Stimulated activated CD8-positive, alpha-beta memory T cell treated with anti-CD3 and anti-CD28 coated beads, Interleukin-12 subunit alpha, Interleukin-12 subunit beta, amount 100 ng/mL, for 24 hours (primary cell): ENCODE results near the gene NR2F1-AS1.

Source experiments
- DNase-seq: peaks from one replicate; pipeline ENCODE4 v3.0.0-alpha.2; 2020; ENCODE audit errors: extremely low read depth

The NR2F1-AS1 gene

GRCh38 chr5:93589152-93589828 is 8.3 kb upstream of the NR2F1-AS1 start:
- no peak for DNase-seq

DNA sequence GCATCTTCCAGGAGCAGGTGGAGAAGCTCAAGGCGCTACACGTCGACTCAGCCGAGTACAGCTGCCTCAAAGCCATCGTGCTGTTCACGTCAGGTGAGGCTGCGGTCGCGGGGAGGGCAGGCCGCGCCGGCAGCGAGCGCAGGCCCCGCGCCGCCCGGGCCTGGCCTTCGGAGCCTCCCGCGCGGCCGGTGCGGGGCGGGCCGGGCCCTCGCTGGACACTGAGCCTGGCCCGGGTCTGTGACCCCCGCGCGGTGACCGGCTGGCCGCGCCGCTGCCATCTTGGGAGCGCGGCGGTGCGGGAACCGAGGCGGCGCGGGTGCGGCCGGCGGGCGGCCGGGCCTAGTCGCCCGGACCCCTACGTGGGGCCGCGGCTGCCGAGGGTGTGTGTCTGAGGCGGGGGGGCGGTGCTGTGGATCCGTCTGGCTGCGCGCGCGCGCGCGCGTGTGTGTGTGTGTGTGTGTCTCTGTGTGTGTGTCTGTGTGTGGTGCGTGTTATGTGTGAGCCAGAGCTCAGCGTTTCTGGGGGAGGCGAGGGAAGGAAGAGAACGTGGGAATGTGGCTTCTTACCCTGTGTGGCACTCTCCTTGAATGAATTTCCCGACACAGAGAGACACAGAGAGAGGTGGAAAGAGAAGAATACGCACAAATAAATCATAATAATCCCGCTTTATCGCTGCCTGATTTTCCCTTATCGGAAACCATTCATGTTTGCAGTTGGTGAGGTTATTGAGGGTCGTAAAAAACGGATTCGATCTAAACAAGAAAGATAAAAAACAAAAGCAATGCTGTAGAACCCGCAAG is 7.5 kb upstream of the NR2F1-AS1 start:
- no peak for DNase-seq

DNA sequence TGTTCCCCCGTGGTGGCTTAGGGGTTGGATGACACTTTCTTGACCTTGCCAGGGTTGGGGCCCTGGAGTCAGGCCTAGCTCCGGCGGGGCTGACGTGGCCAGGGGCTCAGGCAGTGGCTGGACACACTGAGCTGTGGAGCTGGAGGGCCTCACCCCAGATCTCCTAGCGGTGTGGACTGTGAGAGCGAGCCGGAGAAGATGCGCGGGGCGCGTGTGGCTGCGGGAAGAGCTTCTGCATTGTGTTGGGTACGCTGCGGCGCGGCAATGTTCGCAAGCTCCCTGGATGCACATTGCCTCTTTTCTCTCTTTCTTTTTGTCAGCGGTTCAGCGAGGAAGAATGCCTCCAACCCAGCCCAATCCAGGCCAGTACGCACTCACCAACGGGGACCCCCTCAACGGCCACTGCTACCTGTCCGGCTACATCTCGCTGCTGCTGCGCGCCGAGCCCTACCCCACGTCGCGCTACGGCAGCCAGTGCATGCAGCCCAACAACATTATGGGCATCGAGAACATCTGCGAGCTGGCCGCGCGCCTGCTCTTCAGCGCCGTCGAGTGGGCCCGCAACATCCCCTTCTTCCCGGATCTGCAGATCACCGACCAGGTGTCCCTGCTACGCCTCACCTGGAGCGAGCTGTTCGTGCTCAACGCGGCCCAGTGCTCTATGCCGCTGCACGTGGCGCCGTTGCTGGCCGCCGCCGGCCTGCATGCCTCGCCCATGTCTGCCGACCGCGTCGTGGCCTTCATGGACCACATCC is 6.8 kb upstream of the NR2F1-AS1 start:
- no peak for DNase-seq

DNA sequence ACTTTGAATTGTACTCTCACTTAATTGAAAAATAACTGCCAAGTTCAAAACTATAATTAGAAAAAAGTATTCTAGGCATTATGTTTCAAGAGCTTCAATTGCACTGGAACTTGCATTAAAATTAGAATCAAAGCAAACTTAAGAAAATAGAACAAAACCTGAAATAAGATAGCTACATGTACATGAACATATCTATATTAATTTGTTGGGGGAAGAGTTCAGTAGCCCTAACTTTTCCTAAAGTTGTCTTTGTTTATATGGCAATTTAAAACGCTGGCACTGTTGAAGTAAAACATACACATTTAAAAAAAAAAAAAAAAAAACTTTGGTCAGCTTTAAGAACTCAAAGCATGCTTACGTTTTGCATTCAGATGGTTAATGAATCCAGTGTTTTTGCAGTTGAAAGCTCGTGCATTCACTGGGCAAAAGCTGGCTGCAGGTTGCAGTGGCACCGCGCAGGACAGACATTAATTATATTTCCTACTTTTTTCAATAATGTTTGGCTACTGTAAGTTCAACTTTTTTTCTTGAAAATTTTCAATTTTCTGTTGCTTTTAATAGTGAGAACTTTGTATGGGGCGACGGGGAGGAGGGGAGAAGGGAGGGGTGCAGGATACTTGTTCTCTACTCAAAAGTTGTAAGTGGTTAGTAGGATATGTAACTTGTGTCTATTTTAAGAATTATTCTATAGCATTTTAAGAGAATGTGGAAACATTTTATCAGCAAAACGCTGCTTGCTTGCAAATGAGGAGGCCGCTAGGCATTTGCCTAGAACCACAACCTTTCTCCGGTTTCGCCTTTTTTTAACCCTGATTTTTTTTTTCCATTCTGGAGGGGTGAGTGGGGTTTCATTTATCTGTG is 5.9 kb upstream of the NR2F1-AS1 start:
- no peak for DNase-seq

DNA sequence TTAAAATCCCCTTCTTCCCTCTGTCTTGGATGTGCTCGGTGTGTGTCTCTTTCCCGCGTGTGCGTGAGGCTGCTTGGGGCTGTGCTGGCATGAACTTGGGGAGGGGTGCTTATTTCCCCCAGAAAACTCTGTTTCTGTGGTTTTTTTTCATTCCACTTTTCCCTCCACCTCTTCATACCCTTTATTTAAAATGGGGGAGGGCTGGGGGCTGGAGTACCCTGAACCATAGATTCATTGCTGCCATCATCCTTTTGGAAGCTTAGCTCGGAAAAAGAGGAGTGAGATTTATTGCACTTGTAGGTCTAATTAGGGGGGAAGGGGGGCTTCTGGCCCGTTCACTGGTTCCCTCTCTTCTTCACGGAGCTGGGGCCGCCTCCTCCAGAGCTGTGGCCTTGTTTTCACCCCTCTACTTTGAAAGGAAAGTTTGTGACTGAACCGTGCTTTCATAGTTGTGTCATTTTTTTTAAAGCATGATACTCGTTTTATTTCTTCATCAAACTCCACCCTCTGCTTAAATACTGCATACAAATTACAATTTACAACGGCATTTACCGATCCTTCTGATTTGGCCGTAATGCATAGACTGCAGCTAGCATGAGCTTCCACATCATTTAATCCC is 4.9 kb upstream of the NR2F1-AS1 start:
- no peak for DNase-seq

GRCh38 chr5:93585041-93585766 is 4.2 kb upstream of the NR2F1-AS1 start:
- DNase-seq = no peak

- DNase-seq = no peak
These were observed 3.6 kb upstream of the NR2F1-AS1 start for GRCh38 chr5:93584596-93585040.

DNA sequence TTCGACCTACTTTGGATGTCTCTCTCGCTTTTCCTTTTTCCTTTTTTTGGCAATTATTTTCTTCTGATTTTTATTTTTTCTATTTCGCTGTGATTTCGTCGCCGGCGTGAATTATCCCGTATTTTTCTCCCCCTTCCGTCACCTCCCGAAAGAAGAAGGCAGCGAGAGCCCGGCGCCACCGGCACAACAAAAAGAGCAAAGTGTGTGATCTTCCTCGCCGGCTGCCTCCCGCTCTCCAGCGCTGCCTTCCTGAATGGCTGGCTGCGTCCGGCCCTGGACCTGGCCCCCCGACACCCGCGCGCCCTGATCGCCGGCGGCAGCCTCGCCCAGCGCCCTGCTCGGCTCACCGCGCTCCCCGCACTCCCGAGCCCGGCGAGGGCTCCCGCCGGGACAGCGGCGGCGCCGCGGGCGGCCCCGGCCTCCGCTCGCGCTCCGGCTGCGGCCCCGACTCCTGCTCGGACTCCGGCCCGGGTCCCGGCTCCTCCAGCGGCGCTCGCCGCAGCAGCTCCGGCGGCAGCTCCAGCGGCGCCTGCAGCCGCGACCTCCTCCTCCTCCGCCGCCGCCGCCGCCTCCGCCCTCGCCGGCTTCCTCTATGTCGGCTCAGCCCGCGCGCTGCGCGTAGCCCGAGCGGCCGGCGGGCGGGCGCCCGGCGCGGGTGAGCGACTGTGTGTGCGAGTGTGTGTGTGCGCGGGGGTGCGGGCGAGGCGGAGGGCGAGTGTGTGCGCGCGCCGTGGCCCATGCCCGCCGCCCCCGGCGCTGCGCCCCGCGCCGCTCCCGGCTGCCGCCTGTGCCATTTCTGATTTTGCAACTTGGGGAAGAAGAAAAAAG is 3.0 kb upstream of the NR2F1-AS1 start:
- no peak for DNase-seq

GRCh38 chr5:93583439-93583767 is 2.4 kb upstream of the NR2F1-AS1 start:
- no peak for DNase-seq

DNA sequence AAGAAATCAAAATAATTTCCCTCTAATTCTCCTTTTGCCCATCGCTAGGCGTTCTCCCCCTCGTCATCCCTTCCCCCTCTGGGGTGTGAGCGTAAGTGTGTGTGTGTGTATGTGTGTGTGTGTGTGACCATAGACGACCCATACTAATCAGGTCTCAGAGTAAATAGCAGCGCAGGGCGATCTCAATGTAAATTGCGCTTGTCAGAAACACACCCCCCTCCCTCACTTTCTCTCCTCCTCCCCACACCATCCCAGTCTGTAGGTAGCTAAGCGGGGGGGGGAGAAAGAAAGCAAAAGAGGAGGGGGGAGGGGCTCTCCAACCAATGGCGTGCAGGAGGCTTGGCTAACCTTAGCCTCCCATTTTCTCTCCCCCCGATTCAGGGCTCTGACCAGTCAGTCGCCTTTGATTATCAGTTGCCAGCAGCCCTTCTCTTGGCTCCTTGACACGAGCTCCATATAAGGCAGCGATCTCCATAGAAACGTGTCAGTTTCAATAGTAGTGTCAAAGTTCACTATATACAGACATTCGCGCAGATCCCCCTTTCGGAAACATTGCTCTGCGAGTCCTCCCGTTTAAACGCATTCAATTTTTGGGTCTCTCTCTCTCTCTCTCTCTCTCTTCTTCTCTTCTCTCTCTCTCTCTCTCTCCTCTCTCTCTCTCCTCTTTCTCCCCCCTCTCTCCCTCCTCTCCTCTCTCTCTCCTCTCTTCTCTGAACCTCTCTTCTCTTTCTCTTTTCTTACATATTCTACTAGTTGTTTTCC is 1.8 kb upstream of the NR2F1-AS1 start, which contains the start of gene NR2F1:
TSS of gene NR2F1 (plus strand) at position 546 of the 762 bp plus-strand sequence. CDS start 1,802 bp downstream, outside the sequence.
- DNase-seq = no peak

GRCh38 chr5:93582167-93582462 is 1.1 kb upstream of the NR2F1-AS1 start:
- DNase-seq = no peak

DNA sequence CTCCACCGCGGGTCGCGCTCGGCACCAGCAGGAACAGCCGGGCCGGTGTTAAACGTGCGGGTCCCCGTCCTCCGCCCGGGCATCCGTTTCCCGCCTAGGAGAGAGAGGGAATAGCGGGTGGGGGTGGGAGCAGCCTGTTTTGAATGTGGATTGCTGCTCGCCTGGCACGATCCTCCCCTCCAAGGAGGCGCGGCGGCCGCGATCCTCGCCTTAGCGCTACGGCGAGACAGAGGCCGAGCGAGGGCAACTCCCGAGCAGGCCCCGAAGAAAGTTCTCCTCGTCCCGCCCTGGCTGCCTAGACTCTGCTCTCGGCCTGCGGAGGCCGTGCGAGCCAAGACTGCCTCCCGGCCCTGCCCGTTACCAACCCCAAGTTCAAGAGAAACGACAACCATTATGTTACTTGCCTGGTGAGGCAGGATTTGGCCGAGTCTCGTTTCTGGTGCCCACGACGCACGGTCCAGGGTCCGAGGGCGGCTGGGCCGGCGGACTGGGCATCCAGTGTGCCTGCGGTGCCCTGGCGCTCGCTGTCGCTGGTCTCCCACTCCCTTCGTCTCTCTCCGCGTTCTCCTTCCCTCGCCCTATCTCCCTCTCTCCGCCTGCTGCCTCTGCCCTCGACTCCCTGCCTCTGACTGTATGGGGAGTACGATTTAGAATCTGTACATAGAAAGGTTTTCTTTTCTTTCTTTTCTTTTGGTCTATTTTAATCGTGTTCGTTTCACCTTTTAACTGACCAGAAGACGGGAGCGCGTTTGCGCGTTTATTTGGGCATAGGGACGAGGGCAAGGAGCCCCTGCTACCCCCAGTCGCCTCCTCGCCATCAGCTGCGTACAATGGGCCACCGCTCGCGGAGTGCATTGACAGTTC is 724 bp downstream of the NR2F1-AS1 start:
- no peak for DNase-seq

- DNase-seq = no peak
These were observed 1.3 kb downstream of the NR2F1-AS1 start for GRCh38 chr5:93579692-93580062.

GRCh38 chr5:93578813-93579691 is 2.0 kb downstream of the NR2F1-AS1 start:
- no peak for DNase-seq

- no peak for DNase-seq
These were observed 2.9 kb downstream of the NR2F1-AS1 start for GRCh38 chr5:93577854-93578812.
